BLaER1 (cell line): Measurements from ENCODE around the gene DENND1A.

Source experiments
- H3K27ac ChIP-seq: shearing (Covaris generic); formaldehyde crosslinking; 2 replicates; pipeline ENCODE4 v1.8.1; 2022
- H3K27me3 ChIP-seq: shearing (Covaris generic); formaldehyde crosslinking; 2 replicates; pipeline ENCODE4 v1.8.1; 2022
- H3K36me3 ChIP-seq: shearing (Covaris generic); formaldehyde crosslinking; 2 replicates; pipeline ENCODE4 v1.8.1; 2022
- H3K4me1 ChIP-seq: shearing (Covaris generic); formaldehyde crosslinking; 2 replicates; pipeline ENCODE4 v1.8.1; 2022
- H3K4me2 ChIP-seq: shearing (Covaris generic); formaldehyde crosslinking; 2 replicates; pipeline ENCODE4 v1.8.1; 2022
- H3K4me3 ChIP-seq: shearing (Covaris generic); formaldehyde crosslinking; 2 replicates; pipeline ENCODE4 v1.8.1; 2022
- H3K9ac ChIP-seq: shearing (Covaris generic); formaldehyde crosslinking; 2 replicates; pipeline ENCODE4 v1.8.1; 2022
- H3K9me3 ChIP-seq: shearing (Covaris generic); formaldehyde crosslinking; 2 replicates; pipeline ENCODE4 v1.8.1; 2022
- H4K20me1 ChIP-seq: shearing (Covaris generic); formaldehyde crosslinking; 2 replicates; pipeline ENCODE4 v1.8.1; 2022
- Cebpa-rat ChIP-seq: shearing (Covaris generic); IDR thresholded peaks from 2 replicates; pipeline ENCODE4 v1.8.1; 2022

DENND1A gene

DNA sequence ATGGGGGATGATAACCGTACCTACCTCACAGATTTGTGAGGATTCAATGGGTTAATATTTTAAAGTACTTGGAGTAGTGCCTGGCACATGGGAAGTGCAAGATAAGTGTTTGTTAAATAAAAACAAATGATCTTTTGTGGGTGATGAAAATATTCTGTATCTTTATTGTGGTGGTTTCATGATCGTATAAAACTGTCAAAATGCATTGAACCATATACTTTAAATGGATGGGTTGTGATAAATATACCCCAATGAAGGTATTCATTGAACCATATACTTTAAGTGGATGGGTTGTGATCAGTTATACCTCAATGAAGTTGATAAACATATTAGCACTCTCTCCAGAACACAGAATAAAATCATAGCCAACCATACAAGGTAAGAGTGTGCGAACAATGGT is 339.4 kb downstream of the DENND1A start:
- no peak overlapping the region for H3K9ac ChIP-seq
- H3K4me2 ChIP-seq, result 0 out of 2 replicates have a peak overlapping the region, but pooled peaks have one; percentile 11

DNA sequence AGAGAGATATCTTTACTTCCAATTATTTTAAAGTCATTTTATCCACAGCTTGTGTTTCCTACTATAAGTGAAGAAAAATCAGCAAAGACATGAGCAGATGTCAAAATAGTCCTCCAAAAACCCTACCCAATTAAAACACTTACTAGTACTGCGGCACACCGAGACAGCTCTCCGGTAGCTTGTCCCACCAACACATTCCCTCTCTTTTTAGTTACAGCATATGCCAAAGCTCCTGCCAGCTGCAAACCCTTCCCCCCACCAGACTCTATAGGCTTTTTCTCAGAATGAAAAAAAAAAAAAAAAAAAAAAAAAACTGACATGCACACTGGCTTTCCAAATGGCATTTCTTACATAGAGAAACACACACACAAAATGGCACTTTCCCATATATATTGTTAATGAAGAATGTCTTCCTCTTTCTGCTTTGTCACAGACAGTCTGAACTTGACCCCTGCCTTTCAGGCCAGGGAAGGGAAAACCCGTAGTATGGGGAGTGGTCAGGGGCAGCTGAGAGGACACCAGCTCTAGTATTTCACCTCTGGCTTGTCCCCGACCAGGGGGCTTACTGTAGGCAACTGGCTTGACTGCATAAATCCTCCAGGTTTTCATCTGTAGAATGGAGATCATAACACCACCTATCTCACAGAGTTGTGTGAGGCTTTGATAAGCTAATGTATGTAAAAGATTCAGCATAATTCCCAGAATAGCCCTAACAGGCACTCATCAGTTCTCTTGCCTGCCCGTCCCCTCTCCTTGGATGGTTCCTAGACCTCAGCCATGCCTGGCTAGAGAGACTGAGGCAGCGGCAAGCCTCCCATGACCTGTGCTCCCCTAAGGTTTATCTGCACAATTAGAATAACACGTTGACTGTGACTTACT is 340.3 kb downstream of the DENND1A start:
- no peaks in the 10 kb centered on the region for H3K27me3 ChIP-seq
- no peak overlapping the region for H3K27ac ChIP-seq
- no peak overlapping the region for H3K4me3 ChIP-seq
- TF ChIP-seq Cebpa-rat, result no peak
- H4K20me1 ChIP-seq, result no peaks in the 10 kb centered on the region
- no peak overlapping the region for H3K4me2 ChIP-seq
- H3K36me3 ChIP-seq, result peaks cover 23% of the 10 kb centered on the region
- peaks cover 13% of the 10 kb centered on the region for H3K4me1 ChIP-seq
- no peak overlapping the region for H3K9ac ChIP-seq
- H3K9me3 ChIP-seq, result peaks cover 40% of the 10 kb centered on the region

More for the DNA sequence above, 339.4 kb downstream of the DENND1A start:
- Histone ChIP-seq H3K27ac (no peak overlapping the region), H3K27me3 (no peaks in the 10 kb centered on the region), H3K9me3 (peaks cover 40% of the 10 kb centered on the region), H3K4me3 (no peak overlapping the region), H4K20me1 (no peaks in the 10 kb centered on the region), H3K4me1 (peaks cover 13% of the 10 kb centered on the region), H3K36me3 (peaks cover 28% of the 10 kb centered on the region)
- TF ChIP-seq Cebpa-rat, result no peak

DNA sequence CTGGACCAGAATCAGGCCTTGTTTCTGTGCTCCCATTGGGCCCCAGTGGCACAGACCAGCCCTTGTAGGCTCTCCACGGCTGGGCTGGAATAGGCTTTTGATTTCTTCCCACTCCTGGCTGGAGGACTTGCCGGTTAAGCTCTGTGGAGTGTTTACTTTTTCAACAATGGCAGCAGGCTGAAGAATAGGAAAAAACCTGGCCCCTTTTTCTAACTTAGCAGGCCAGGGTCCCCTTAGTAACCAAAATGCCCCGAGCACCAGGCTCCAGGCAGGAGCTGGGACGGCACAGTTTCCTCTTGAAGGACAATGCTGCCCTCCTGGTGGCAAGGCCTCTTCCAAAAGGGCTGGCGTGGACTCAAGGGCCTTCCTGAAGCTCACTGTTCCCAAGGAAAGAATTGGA is 343.7 kb downstream of the DENND1A start:
- H3K36me3 ChIP-seq, result peaks cover 43% of the 10 kb centered on the region
- H3K4me3 ChIP-seq, result no peak overlapping the region
- TF ChIP-seq Cebpa-rat, result no peak
- H3K4me1 ChIP-seq, result peaks cover 11% of the 10 kb centered on the region
- peaks cover 40% of the 10 kb centered on the region for H3K9me3 ChIP-seq
- no peaks in the 10 kb centered on the region for H3K27me3 ChIP-seq
- H4K20me1 ChIP-seq, result no peaks in the 10 kb centered on the region
- H3K9ac ChIP-seq, result no peak overlapping the region
- no peak overlapping the region for H3K27ac ChIP-seq
- H3K4me2 ChIP-seq, result no peak overlapping the region

DNA sequence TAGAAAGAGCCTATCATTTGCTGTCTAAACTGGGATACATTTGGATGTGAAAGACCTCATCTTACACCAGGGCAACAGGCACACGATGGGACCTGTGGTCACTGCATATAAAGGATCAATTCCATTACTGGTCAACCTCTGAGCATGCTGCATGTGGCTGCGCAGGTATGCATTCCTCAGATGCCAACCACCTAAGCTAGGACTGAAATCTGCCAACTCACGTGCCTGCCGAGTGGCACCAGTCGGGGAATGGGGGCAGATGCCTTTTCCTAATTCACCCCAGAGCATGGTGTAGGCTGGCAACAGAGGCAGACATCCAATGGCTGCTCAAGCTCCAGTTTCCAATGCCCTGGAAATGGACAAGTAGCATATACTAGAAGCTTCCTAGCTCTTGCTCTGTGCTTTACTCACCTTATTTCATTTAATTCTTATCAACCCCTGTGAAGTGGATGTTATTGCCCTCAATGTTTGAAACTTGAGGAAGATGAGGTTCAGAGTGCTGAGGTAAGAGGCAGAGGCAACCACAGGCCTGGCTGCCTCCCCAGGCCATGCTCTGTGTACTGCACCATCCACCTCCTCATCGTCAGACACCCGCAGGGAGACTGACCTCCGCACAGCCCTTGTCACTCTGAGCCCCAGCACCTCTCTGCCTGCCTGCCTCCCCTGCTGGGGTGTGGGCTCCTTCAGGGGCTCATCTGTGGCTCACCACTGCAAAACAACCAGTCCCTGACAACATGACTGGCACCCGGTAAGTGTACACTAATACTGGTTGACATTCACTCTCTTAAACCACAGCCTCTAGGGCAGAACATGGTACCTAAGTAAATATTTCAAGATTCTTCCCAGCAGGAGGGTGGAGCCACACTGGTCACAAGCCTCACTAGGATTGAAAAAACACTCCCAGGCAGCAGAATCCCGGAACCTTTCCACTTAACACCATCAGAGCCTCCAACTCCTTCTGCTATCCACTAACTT is 345.4 kb downstream of the DENND1A start:
- no peak overlapping the region for H3K9ac ChIP-seq
- H3K4me3 ChIP-seq, result no peak overlapping the region
- peaks cover 37% of the 10 kb centered on the region for H3K9me3 ChIP-seq
- H3K4me1 ChIP-seq, result no peaks in the 10 kb centered on the region
- no peak for TF ChIP-seq Cebpa-rat
- H3K36me3 ChIP-seq, result peaks cover 60% of the 10 kb centered on the region
- no peaks in the 10 kb centered on the region for H3K27me3 ChIP-seq
- no peak overlapping the region for H3K4me2 ChIP-seq
- no peaks in the 10 kb centered on the region for H4K20me1 ChIP-seq
- H3K27ac ChIP-seq, result no peak overlapping the region

DNA sequence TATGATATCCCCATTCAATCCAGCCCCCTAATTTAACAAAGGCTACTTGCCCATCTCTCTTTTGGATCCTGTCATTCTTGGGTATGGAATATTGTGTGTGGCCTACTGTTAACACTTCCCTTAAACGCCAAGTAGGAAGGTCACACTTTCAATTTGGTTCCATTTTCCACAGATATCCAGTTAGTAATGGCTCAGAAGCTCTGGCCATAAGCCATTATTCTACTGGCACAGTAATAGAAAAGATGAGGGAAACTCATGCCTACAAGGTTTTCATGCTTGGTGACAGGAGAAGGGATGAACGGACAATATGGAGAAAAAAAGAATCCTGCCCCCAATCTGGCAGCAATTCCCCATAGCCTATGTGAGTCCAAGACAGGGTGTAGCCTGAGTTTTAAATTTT is 346.3 kb downstream of the DENND1A start:
- Histone ChIP-seq H3K9ac (no peak overlapping the region), H3K27ac (no peak overlapping the region), H3K27me3 (no peaks in the 10 kb centered on the region), H3K4me3 (no peak overlapping the region), H3K36me3 (peaks cover 68% of the 10 kb centered on the region), H3K4me2 (no peak overlapping the region), H4K20me1 (no peaks in the 10 kb centered on the region), H3K4me1 (no peaks in the 10 kb centered on the region), H3K9me3 (peaks cover 34% of the 10 kb centered on the region)
- TF ChIP-seq Cebpa-rat, result no peak

DNA sequence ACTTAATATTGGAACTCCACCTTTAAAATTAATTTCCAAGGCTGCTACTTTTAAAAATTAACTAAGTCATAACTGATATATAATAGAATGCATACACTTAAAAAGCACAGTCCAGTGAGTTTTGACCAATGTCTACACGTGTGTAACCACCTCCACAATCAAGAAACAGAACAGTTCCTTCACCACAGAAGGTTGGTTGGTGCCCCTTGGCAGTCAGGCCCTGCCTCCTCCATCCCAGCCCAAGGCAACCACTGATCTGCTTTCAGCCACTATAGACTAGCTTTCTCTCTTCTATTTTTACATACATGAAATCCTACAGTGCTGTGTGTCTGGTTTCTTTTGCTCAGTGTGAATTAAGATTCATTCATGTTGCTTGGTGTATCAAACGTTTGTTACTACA is 358.7 kb downstream of the DENND1A start:
- Histone ChIP-seq H3K4me2 (no peak overlapping the region), H3K27ac (no peak overlapping the region), H3K9me3 (peaks cover 11% of the 10 kb centered on the region), H3K9ac (no peak overlapping the region), H3K4me3 (no peak overlapping the region), H3K4me1 (peaks cover 6% of the 10 kb centered on the region; the same call in 1 of the 2 replicates), H3K27me3 (no peaks in the 10 kb centered on the region), H4K20me1 (no peaks in the 10 kb centered on the region), H3K36me3 (peaks cover 11% of the 10 kb centered on the region)
- TF ChIP-seq Cebpa-rat, result no peak

DNA sequence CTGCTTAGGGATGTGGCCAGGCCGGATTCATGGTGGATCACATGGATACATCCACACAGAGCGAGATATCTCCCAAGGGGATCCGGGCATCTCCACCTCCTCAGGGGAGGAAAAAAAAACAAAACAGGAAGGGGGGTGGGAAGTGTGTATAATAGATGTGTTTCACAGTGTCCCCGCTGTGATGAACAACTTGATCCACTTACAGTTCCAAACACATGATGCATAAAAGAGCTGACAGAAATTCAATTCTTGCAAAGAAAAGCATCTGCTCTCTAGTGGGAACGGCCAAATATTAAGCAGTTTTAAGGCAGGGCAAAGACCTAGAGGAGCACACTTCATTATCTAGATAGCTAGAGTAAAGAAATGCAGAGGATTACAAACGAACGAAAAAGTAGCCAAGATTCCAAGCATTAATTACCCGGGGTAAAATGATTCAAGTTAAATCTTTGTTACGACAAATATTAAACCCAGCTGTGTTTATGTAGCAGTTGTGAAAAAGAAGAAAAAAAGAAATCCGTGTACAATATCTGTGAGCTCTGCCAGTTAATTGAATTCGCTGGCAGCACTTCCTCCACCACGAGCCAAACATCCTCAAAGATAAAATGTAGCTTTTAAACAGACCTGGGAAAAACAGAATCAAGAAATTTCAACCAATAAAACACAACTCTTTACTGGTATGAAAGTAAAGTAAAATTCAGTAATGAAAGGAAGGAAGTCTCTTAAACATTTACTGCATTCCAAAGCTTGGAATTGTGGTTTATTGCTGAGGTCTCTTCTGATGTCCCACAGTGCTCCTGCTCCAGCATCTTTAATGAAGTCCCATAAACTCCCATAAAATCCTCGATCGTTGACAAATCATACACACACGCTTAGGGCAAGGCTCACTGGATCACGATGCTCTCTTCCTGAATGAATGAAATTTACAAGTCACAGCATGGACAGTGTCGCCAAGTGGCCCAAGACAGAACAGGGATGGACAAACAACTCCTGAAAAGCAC is 360.9 kb downstream of the DENND1A start:
- TF ChIP-seq Cebpa-rat, result no peak
- H3K4me3 ChIP-seq, result no peak overlapping the region
- H3K4me2 ChIP-seq, result no peak overlapping the region
- peaks cover 6% of the 10 kb centered on the region; the same call in 1 of the 2 replicates for H3K4me1 ChIP-seq
- H3K36me3 ChIP-seq, result no peaks in the 10 kb centered on the region; the same call in none of the 2 replicates
- no peaks in the 10 kb centered on the region for H4K20me1 ChIP-seq
- no peaks in the 10 kb centered on the region for H3K27me3 ChIP-seq
- no peaks in the 10 kb centered on the region for H3K9me3 ChIP-seq
- H3K9ac ChIP-seq, result no peak overlapping the region
- no peak overlapping the region for H3K27ac ChIP-seq

DNA sequence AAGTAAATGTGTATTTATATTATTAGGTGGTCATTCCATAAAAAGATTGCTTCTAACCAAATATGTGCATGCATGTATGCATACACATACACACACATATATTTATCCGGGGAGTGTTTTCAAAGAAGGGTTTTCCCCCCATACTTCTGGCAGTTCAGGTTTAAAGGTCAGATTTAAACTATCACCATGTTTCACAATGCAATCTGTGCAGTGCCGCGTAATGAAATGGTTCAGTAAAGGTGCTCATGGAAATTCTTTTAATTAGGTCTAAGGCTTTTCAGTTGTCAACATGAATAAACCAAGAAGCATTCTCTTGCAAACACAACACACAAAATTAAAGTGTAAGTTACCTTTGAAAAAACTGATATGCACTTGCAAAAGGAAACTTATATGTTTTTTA is 362.9 kb downstream of the DENND1A start:
- H3K9ac ChIP-seq, result no peak overlapping the region
- H4K20me1 ChIP-seq, result no peaks in the 10 kb centered on the region
- H3K4me3 ChIP-seq, result no peak overlapping the region
- no peak overlapping the region for H3K4me2 ChIP-seq
- H3K9me3 ChIP-seq, result no peaks in the 10 kb centered on the region
- H3K27ac ChIP-seq, result no peak overlapping the region
- H3K27me3 ChIP-seq, result no peaks in the 10 kb centered on the region
- TF ChIP-seq Cebpa-rat, result no peak
- peaks cover 10% of the 10 kb centered on the region; the same call in 1 of the 2 replicates for H3K4me1 ChIP-seq
- peaks cover 3% of the 10 kb centered on the region for H3K36me3 ChIP-seq

DNA sequence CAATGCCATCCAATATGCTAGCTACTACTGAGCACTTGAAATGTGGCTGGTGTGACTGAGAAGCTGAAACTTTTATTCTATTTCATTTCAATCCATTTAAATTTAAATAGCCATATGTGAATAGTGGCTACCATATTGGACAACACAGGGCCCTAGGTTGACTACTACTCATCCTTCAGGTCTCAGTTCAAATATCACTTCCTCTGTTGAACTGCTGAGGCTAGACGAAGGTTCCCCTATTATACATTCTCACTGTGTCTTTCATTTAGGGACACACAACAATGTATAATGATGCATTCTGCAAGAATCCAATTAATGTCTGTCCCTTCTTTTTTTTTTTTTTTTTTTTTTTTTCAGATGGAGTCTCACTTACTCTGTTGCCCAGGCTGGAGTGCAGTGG is 365.3 kb downstream of the DENND1A start:
- Histone ChIP-seq H3K27me3 (no peaks in the 10 kb centered on the region), H3K4me2 (no peak overlapping the region), H3K4me1 (peaks cover 10% of the 10 kb centered on the region; the same call in 1 of the 2 replicates), H3K9ac (no peak overlapping the region), H3K36me3 (peaks cover 14% of the 10 kb centered on the region), H4K20me1 (no peaks in the 10 kb centered on the region), H3K27ac (no peak overlapping the region), H3K4me3 (no peak overlapping the region), H3K9me3 (0 out of 2 replicates have a peak, but pooled peaks cover 3% of the 10 kb centered on the region)
- no peak for TF ChIP-seq Cebpa-rat
